ENCODE data around the gene FEZ2. TPM values are rescaled to one million over a fixed set of nuclear protein-coding genes. Genes with fewer than 3 reads are reported as not detected.

Gene FEZ2
- total RNA-seq, 4 donors from 2014 or later, result 42.4 to 93.8 (median 61.1) TPM

GRCh38 chr2:36560726-36561125 is 37.2 kb downstream of the FEZ2 start:
- Histone ChIP-seq H3K4me1 (peaks cover 0 to 29% (median 10%) of the 10 kb centered on the region in 4 donors), H3K27ac (peak overlapping the region in 1 of 4 donors; percentile 51)
- 97 to 99% methylated on average over 5 of the region's 5 CpGs for whole genome bisulfite sequencing, 2 donors

DNA sequence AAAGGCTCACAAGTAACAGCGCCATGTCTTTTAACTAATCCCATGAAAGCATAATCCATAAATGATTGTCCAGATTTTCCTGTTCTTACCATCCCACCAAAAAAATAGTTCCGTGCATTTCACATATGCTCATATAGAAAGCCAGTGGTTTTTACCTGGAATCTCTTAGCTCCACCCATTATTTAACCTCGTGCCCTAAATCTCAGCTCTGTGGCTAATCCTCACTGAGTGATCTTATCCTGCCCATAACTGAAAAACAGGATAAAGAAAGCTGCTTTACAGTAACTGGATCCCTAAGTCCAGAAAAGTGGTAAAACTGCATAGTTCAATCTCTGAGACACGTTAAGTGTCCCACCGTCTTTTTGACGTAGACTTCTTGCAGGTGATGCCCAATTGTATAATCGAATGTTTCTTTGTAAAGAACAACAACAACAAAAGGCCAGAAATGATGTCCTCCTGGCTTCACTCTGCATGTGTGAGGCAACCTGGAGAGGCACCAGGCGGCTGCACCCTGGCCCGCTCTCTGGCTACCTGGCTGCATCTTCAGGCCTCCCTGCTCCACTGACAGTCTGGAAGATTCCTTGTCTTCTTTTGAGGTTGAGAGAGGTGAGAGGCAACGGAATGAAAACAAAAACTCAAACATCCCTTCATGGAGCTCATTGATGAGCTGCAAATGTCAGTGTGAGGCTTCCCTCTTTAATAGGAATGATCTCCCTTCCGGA is 38.6 kb downstream of the FEZ2 start:
- no peak overlapping the region for H3K27ac ChIP-seq
- TF ChIP-seq EP300 (IDR thresholded peaks at IDR 0.05) (no peak), POLR2A (IDR thresholded peaks at IDR 0.05) (no peak)
- TF ChIP-seq, protein P1, sequence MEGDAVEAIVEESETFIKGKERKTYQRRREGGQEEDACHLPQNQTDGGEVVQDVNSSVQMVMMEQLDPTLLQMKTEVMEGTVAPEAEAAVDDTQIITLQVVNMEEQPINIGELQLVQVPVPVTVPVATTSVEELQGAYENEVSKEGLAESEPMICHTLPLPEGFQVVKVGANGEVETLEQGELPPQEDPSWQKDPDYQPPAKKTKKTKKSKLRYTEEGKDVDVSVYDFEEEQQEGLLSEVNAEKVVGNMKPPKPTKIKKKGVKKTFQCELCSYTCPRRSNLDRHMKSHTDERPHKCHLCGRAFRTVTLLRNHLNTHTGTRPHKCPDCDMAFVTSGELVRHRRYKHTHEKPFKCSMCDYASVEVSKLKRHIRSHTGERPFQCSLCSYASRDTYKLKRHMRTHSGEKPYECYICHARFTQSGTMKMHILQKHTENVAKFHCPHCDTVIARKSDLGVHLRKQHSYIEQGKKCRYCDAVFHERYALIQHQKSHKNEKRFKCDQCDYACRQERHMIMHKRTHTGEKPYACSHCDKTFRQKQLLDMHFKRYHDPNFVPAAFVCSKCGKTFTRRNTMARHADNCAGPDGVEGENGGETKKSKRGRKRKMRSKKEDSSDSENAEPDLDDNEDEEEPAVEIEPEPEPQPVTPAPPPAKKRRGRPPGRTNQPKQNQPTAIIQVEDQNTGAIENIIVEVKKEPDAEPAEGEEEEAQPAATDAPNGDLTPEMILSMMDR (IDR thresholded peaks at IDR 0.05), result no peak

More at GRCh38 chr2:36560726-36561125, 37.2 kb downstream of the FEZ2 start:
- TF ChIP-seq, protein P1 (IDR thresholded peaks at IDR 0.05), result no peak
- no peak for TF ChIP-seq POLR2A (IDR thresholded peaks at IDR 0.05)
- H3K4me3 ChIP-seq, result no peak overlapping the region
- H3K9me3 ChIP-seq, result no peaks in the 10 kb centered on the region
- peaks cover 0 to 17% (median 0%) of the 10 kb centered on the region in 3 donors for H3K36me3 ChIP-seq
- H3K27me3 ChIP-seq, result no peaks in the 10 kb centered on the region
- DNase-seq (ENCODE audit: low spot score in 2 of 2), result peak in 1 of 2 donors; percentile 1

GRCh38 chr2:36556842-36557241 is 41.1 kb downstream of the FEZ2 start:
- no peak for DNase-seq (ENCODE audit: low spot score in 2 of 2)
- no peak overlapping the region for H3K4me3 ChIP-seq
- H3K4me1 ChIP-seq, result peaks cover 0 to 16% (median 4%) of the 10 kb centered on the region in 4 donors
- peaks cover 0 to 33% (median 0%) of the 10 kb centered on the region in 3 donors for H3K36me3 ChIP-seq
- H3K27ac ChIP-seq, result no peak overlapping the region
- 40 to 55% methylated on average over 1 of the region's 1 CpG for WGBS, 2 donors
- no peaks in the 10 kb centered on the region for H3K9me3 ChIP-seq
- TF ChIP-seq EP300 (IDR thresholded peaks at IDR 0.05), result no peak
- TF ChIP-seq POLR2A (IDR thresholded peaks at IDR 0.05), result no peak
- TF ChIP-seq, protein P1 (IDR thresholded peaks at IDR 0.05), result no peak
- no peaks in the 10 kb centered on the region for H3K27me3 ChIP-seq

More for the DNA sequence above, 38.6 kb downstream of the FEZ2 start:
- Histone ChIP-seq H3K27me3 (no peaks in the 10 kb centered on the region), H3K9me3 (no peaks in the 10 kb centered on the region), H3K36me3 (peaks cover 0 to 22% (median 0%) of the 10 kb centered on the region in 3 donors), H3K4me3 (no peak overlapping the region), H3K4me1 (peaks cover 0 to 29% (median 10%) of the 10 kb centered on the region in 4 donors)
- no peak for DNase-seq (ENCODE audit: low spot score in 2 of 2)
- WGBS, 2 donors, result 88% methylated on average over 11 of the region's 11 CpGs

GRCh38 chr2:36555789-36556188 is 42.2 kb downstream of the FEZ2 start:
- no peak for TF ChIP-seq EP300 (IDR thresholded peaks at IDR 0.05)
- TF ChIP-seq, protein P1 (IDR thresholded peaks at IDR 0.05), result no peak
- no peak for TF ChIP-seq POLR2A (IDR thresholded peaks at IDR 0.05)
- WGBS, 2 donors, result 89 to 96% methylated on average over 3 of the region's 3 CpGs
- no peak for DNase-seq (ENCODE audit: low spot score in 2 of 2)
- Histone ChIP-seq H3K4me3 (no peak overlapping the region), H3K9me3 (no peaks in the 10 kb centered on the region), H3K36me3 (peaks cover 0 to 42% (median 0%) of the 10 kb centered on the region in 3 donors), H3K4me1 (peaks cover 0 to 11% (median 0%) of the 10 kb centered on the region in 4 donors), H3K27me3 (no peaks in the 10 kb centered on the region), H3K27ac (no peak overlapping the region)

- H3K36me3 ChIP-seq, result peaks cover 0 to 44% (median 0%) of the 10 kb centered on the region in 3 donors
- no peak overlapping the region for H3K4me3 ChIP-seq
- H3K4me1 ChIP-seq, result peaks cover 0 to 11% (median 0%) of the 10 kb centered on the region in 4 donors
- 90 to 94% methylated on average over 1 of the region's 1 CpG for WGBS, 2 donors
- no peaks in the 10 kb centered on the region for H3K27me3 ChIP-seq
- H3K9me3 ChIP-seq, result no peaks in the 10 kb centered on the region
- H3K27ac ChIP-seq, result no peak overlapping the region
- no peak for DNase-seq (ENCODE audit: low spot score in 2 of 2)
- TF ChIP-seq, protein P1 (IDR thresholded peaks at IDR 0.05), result no peak
- TF ChIP-seq EP300 (IDR thresholded peaks at IDR 0.05) (no peak), POLR2A (IDR thresholded peaks at IDR 0.05) (no peak)
These were observed 43.4 kb downstream of the FEZ2 start for GRCh38 chr2:36554531-36554930.

All from tibial nerve (tissue), 4 donors.